NCI-H2081 treated with DMSO at 0.1 percent for 48 hours (cell line): ENCODE data around the gene ZNF705A.
"Not testable (repeated sequence)": the region's sequence is repeated elsewhere in the genome, so short reads cannot be mapped to it uniquely, and the experiment has no call there.

Source experiments
- DNase-seq: peaks from one replicate; lab custom pipeline; 2025; lab: John Stamatoyannopoulos, UW

ZNF705A gene

GRCh38 chr12:8156845-8157244, at the start of gene ZNF705A:
Gene ZNF705A (plus strand): TSS chr12:8157015. CDS start chr12:8172626, 15,611 bp downstream.
- no peak for DNase-seq

DNA sequence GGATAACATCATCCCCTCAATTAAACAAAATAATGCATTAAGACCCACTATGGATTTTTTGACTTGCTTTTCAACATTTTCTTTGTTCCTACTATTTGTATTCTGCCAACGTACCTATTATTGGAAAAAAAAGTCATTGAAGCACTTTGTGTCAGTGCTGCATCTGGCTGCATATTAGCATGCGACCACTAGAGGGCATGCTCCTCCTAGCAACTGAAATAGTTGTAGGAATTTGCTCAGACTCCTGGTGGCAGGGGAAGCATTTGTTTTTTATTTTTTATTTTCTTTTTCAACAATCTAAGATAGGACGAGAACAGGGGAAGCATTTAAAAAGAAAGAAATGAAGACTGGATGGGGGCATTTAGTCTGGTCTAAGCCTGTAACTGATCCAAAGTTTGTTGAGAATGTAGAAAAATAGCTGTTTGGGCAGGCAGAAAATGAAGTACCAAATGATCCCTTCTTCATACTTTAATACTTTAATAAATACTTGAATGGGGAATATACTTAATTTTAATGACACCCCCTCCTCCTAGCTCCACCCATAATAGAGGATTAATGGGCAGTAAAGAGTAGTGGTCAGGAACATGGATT, 47.9 kb upstream of the ZNF705A start:
- DNase-seq: no peak

DNA sequence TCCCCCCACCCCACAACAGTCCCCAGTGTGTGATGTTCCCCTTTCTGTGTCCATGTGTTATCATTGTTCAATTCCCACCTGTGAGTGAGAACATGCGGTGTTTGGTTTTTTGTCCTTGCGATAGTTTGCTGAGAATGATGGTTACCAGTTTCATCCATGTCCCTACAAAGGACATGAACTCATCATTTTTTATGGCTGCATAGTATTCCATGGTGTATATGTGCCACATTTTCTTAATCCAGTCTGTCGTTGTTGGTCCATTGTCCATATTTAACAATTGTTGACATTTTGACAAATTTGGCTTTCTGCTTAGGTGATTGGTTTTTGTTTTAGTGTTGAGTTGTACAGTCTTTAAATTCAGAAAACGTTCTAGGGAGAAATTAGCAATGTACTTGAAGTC, 43.7 kb upstream of the ZNF705A start:
- not testable (repeated sequence) for DNase-seq

DNA sequence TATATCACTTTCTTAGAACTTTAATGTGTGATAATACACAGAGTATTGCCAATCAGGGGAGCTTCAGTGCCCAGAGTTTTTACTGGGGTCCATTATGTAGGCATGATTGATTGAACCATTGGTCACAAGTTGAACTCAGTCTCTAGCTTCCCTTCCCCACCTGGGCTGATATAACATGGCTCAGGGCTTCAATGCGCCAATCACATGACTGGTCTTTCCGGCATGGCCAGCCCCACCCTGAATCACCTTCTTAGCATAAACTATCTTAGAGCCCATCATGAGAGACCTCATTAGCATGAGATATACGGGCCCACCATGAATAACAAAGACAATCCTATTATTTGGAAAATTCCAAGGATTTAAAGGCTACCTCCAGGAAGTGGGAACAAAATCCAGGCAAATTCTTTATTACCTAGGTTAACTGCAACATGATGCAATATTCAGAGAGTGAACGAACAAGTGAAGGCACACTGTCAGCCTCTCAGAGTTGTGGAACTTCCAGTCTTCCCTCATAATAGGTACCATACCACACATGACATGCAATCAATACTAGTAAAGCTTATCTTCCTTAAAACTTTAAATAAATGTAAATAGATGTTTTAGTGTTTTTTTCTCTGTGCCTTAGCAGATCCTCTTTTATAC, 36.6 kb upstream of the ZNF705A start:
- no peak for DNase-seq

- DNase-seq: no peak
Observed at GRCh38 chr12:8123124-8123912, 33.5 kb upstream of the ZNF705A start, which contains the start of gene CLEC4A. Gene CLEC4A (plus strand): TSS chr12:8123617. CDS start chr12:8123879, 262 bp downstream.

- DNase-seq: no peak
Observed at GRCh38 chr12:8127138-8127537, 29.7 kb upstream of the ZNF705A start.

DNA sequence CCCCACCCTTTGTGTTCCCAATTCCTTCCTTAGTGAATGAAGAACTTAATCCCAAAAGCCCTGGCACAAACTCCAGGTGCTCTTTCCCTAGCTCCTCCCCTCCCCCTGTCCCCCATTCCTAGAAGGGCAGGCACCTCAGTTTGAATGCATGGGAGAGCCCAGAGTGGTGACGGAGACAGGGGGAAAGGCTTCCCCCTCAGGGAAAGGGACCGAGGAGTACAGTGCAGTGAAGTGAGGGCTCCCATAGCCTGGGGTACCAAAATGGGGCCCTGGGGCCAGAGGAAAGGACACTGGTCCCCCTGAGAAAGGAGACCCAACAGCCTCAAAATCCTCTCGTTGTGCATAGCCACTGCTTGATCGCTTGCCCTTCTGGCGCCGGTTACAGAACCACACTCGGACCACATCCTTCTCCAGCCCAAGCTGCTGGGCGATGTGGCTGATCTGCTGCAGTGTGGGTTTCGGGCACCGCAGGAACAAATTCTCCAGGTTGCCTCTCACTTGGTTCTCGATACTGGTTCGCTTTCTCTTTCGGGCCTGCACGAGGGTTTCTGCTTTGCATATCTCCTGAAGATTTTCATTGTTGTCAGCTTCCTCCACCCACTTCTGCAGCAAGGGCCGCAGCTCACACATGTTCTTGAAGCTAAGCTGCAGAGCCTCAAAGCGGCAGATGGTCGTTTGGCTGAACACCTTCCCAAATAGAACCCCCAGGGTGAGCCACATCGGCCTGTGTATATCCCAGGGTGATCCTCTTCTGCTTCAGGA, 23.0 kb upstream of the ZNF705A start:
- not testable (repeated sequence) for DNase-seq

DNA sequence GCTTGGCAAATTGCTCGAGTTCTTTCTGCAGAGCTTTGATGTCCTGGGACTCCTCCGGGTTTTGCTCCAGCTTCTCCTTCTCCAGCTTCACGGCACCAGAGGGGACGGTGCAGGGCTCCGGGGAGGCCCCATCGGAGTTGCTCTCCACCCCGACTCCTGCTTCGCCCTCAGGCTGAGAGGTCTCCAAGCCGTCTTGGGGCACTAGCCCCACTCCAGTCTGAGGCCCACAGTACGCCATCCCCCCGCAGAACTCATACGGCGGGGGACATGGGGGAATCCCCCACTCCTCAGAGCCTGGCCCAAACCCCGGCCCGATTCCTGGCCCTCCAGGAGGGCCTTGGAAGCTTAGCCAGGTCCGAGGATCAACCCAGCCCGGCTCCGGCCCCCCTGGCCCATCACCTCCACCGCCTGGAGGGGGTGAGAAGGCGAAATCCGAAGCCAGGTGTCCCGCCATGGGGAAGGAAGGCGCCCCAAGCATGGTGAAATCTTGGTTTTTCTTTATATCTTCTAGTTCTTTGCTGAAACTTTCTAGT, 22.4 kb upstream of the ZNF705A start:
- DNase-seq: not testable (repeated sequence)

DNA sequence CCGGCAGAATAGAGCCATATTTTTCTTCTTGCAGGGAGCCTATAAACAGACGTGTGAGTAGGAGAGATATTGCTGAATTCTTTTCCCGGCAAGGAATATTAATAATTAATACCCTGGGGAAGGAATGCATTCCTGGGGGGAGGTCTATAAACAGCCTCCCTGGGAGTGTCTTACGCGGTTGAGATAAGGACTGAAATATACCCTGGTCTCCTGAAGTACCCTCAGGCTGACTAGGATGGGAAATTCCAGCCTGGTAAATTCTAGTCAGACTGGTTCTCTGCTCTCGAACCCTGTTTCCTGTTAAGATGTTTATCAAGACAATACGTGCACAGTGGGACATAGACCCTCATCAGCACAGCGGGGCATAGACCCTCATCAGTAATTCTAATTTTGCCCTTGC, 15.2 kb upstream of the ZNF705A start:
- DNase-seq: not testable (repeated sequence)

DNA sequence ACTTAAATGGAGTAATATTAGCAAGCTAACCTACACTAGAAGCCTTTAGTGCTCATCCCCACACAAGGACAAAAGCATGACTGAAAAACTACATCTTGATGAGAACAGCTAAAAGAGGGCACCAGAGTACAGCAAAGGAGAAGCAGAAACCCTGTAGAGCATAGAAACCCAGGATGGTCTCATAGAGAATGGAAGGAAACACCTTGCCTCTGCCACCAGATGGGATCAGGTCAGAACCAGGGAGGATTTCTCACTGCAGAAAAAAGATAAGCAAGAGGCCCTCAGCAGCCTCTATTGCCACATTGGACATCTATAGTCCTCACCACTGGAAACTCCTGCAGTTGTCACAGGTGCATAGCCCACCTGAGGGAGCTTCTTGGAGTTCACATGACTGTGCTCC, 13.6 kb upstream of the ZNF705A start:
- DNase-seq: no peak

DNA sequence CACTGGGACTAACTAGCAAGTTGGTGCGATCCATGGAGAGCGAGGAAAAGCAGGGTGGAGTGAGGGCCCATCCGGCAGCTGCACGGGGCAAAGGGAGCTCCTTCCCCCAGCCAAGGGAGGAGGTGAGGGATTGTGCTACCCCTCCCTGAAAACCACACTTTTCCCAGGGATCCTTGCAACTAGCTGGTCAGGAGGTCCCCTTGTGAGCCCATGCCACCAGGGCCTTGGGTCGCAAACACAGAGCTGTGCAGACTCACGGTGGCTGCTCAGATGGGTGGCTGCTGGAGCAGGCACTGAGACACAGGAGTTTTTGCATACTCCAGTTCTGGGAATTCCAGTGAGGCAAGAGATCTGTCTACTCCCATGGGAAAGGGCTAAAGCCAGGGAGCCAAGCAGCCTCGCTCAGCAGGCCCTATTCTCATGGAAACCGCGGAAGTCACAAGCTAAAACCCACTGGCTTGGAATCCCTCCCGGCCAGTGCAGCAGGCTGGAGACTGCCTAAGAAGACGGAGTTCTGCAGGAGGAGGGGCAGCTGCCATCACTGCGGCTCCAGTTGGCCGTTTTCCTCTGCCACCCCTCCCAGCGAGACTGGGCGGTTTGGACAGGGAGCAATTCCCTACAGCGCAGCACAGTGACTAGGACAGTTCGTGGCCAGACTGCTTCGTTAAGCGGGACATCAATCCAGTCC, 10.9 kb upstream of the ZNF705A start:
- DNase-seq: no peak

- no peak for DNase-seq
Observed at GRCh38 chr12:8146442-8146771, 10.4 kb upstream of the ZNF705A start.

DNA sequence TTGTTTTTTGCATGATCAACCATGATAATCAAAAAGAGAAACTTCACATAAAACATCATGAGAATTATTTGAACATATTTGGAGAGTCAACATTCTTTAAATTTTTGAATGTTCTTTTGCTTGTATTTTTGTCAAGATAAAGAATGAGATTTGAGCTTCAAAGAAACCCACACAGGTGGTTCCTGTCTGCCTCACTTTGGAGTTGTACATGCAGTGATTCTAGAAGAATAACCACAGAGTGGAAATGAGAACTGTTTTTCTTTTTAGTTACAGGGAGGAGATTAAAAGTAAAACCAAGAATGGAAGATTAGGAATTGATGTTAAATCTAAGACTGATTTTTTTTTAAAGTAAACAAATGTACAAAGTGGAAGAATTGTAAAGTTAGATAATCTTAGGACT, 2.3 kb upstream of the ZNF705A start:
- no peak for DNase-seq

DNA sequence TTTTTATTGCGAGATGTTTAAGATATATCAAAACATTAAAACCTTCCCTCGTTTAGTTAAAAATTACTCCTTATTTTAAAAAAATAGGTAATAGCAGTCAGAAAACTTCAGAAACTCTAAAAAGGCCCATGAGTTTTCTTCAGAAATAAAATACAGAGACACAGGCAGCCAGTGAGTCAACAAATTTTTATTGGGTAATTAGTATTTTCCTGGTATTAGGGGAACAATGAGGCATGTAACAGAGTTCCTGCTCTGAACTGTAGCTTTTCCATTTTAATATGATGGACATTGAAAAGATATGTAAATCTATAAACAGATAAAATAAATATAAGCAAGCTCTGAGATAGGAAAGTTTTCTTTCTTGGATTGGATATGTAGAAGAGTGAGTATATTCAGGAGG, 399 bp upstream of the ZNF705A start:
- no peak for DNase-seq

GRCh38 chr12:8157484-8158198, 826 bp downstream of the ZNF705A start:
- no peak for DNase-seq

GRCh38 chr12:8172911-8173310, 16.1 kb downstream of the ZNF705A start:
- not testable (repeated sequence) for DNase-seq

- peak; percentile 0 for DNase-seq
Observed at GRCh38 chr12:8179989-8180585, 23.3 kb downstream of the ZNF705A start.

DNA sequence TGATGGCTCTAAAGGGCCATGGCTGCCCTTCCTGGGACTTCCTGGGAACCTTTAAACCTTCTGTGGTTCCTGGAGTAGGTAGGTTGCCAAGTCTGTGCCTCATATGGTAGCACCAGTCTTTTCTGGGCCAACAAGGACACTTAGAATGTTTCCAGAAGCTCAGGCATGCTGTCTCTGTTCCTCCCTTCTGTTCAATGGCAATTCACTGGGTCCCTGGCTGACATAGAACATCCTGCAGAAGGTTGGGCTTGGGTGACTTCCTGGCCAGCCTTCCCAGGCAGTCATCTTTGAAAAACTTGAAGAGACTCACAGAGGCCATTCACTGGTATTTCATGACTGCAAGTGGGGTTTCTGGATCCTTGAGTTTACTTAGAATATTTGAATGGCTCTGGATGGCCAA, 24.5 kb downstream of the ZNF705A start:
- DNase-seq: not testable (repeated sequence)

DNA sequence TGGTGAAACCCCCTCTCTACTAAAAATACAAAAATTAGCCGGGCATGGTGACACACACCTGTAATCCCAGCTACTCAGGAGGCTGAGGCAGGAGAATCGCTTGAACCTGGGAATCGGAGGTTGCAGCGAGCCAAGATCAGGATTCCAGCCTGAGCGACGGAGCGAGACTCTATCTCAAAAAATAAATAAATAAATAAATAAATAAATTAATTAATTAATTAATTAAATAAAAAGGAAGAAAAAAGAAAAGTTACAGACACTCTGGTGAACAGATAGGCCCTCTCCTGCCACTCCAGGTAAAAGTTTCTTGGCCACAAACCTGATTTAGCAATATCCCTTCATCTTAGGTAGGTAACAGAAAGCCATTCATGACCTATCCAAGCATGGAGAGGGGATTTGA, 26.1 kb downstream of the ZNF705A start:
- not testable (repeated sequence) for DNase-seq

GRCh38 chr12:8183346-8183745, 26.5 kb downstream of the ZNF705A start:
- not testable (repeated sequence) for DNase-seq
